ENCODE measurements around the gene RAP1A.

DNA sequence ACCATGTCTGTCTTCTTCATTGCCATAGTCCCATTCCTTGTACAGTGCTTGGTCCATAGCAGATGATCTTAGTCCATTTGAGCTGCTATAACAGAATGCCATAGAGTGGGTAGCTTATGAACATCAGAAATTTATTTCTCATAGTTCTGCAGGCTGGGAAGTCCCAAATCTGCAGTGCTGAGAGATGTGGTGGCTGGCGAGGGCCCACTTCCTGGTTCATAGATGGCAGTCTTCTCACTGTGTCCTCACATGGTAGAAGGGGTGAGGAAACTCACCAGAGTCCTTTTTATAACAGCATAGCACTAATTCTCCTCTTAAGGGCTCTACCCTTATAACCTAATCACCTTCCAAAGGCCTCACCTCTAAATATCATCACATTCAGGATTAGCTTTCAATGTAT, 23.1 kb upstream of the RAP1A start:
- TF ChIP-seq, protein P1, sequence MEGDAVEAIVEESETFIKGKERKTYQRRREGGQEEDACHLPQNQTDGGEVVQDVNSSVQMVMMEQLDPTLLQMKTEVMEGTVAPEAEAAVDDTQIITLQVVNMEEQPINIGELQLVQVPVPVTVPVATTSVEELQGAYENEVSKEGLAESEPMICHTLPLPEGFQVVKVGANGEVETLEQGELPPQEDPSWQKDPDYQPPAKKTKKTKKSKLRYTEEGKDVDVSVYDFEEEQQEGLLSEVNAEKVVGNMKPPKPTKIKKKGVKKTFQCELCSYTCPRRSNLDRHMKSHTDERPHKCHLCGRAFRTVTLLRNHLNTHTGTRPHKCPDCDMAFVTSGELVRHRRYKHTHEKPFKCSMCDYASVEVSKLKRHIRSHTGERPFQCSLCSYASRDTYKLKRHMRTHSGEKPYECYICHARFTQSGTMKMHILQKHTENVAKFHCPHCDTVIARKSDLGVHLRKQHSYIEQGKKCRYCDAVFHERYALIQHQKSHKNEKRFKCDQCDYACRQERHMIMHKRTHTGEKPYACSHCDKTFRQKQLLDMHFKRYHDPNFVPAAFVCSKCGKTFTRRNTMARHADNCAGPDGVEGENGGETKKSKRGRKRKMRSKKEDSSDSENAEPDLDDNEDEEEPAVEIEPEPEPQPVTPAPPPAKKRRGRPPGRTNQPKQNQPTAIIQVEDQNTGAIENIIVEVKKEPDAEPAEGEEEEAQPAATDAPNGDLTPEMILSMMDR (IDR thresholded peaks at IDR 0.05) = no peak
- TF ChIP-seq REST (IDR thresholded peaks at IDR 0.05; ENCODE audit: insufficient read depth in 1 of 2, low read depth in 2 of 2, low read length in 1 of 2) (no peak), POLR2AphosphoS5 (IDR thresholded peaks at IDR 0.05; ENCODE audit: low read depth, low read length) (no peak)
